HTR-8/SVneo (cell line): ENCODE measurements around the gene KIAA0930.

ENCODE experiments used
- DNase-seq: peaks from one replicate; pipeline ENCODE4 v3.0.0; 2011; ENCODE audit warnings: low spot score, mixed read lengths; ENCODE audit not compliant: insufficient read length
- FAIRE-seq: peaks from 2 replicates; lab custom pipeline; 2011; peaks lifted over from hg19 to GRCh38; lab: Jason Lieb, UNC

The KIAA0930 gene

DNA sequence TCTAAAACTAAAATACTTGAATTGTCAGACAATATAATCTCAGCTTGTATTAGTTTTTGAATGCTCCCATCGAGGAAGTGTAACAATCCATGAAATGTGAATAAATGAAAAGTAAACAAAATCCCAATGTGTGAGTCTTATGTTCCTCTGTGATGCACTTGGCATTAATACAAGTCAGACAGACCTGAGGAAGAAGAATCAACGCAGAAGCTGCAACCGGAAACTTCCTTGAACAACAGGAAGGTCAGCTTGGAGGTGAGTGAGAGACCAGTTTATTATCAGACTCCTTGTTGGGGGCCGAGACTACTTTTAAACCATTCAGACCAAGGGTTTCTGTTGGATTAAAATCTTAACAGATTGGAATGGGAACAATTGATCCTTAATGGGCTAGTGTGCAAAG is 52.8 kb downstream of the KIAA0930 start:
- FAIRE-seq = no peak
- no peak for DNase-seq

DNA sequence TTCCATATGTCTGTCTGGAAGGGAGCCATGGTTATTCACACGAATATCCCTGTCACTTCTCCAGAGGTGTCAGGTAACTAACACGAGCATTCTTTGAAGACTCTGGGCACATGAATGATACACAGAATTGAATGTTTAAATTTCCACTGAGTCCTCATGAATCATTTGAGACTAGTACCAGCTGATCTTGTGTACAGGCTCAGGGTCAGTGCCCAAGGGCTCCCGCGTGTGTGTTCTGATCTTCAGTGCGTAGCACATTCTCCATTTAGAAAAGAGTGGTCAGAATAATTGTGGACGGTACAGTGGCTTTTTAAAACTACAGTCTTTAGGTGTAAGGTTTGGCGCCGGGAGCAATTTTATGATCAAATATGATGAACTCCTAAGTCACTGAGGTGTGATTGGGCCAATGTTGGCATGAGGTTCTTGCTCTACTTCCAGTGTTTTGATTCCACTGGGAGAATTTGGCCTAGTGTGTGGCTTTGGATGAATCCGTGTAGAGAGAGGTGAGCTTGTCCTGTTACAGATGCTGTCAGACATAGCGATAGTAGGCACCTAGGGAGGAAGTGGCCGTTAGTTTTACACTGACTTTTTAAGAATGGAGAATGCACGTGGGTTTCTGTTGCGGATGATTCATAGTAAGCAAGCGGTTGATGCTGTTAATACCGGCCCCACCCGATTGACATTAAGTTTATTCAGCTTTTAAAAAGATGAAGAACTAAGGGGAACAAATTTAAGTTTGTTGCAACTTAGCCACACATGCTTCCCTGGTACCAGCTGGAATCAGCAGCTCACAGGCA is 54.8 kb downstream of the KIAA0930 start:
- DNase-seq (no peak), FAIRE-seq (no peak)

DNA sequence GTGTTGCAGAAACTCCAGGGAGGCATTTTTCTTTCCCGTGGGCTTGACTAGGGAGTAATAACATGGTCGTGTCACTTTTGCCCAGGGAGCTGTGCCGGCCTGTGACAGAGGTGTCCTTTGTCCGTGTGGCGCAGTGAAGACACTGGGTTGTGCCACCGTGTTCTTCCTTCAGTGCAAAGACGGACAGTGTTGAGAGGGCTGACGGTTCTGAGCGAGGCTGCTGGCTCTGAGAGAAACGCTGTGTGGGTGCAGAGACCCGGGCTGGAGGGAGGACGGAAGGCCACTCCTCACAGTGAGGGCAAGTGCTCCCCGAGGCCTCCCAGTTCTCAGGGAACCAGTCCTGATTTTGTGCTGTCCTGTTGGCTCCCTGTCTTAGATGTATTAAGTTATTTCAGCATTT is 56.7 kb downstream of the KIAA0930 start:
- no peak for DNase-seq
- FAIRE-seq = no peak

DNA sequence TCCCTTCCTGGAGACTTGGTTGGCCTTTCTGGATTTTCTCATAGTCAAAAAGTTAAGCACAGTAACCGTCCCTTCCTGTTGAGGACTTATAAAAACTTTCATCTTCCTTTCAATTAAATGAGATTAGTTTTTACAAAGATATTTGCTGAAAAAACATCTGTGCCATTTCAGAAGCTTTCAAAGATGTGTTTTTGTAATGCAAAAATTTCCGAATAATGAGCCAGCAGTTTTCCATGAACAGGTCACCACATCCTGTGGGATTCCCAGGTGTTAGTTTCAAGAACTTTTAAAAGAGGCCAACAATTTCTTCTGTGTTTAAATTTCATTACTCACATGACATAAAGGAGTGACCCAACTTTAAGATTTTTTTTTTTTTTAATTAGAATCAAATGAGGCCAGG is 58.9 kb downstream of the KIAA0930 start:
- DNase-seq (no peak), FAIRE-seq (no peak)

DNA sequence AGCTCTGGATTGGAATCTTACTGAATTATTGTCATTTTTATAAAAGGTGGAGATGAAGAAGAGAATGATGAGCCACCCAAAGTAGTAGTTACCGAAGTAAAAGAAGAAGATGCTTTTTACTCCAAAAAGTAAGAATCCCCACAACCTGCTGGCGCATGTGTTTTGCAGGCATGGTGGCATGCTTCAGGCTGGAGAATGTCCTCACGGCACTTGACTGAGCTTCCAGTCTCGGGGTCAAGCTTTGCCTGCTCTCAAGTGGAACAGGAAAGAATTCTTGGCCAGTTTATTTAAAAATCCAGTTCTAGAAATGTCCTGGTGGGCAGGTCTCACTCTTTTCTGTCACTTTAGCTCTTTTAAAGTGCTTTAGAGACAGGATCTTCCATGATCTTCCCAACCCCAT is 59.5 kb downstream of the KIAA0930 start:
- no peak for FAIRE-seq
- DNase-seq = no peak

DNA sequence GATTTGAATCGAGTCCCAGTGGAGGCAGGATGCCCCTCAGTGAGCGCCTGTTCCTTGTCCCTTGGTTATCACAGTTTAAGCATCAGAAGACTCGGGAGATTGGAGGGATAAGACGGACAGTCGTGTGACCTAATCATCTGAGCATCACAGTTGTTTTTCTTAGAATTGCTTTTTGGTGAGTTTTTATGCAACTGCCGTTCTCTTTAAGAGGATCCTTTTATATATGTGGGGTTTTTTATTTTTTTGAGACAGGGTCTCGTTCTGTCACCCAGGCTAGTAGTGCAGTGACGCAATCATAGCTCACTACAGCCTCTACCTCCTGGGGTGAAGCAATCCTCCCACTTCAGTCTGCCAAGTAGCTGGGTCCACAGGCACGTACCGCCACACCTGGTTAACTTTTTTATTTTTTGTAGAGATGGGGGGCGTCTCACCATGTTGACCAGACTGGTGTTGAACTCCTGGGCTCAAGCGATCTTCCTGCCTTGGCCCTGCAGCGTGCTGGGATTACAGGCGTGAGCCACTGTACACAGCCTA is 60.5 kb downstream of the KIAA0930 start:
- no peak for FAIRE-seq

DNA sequence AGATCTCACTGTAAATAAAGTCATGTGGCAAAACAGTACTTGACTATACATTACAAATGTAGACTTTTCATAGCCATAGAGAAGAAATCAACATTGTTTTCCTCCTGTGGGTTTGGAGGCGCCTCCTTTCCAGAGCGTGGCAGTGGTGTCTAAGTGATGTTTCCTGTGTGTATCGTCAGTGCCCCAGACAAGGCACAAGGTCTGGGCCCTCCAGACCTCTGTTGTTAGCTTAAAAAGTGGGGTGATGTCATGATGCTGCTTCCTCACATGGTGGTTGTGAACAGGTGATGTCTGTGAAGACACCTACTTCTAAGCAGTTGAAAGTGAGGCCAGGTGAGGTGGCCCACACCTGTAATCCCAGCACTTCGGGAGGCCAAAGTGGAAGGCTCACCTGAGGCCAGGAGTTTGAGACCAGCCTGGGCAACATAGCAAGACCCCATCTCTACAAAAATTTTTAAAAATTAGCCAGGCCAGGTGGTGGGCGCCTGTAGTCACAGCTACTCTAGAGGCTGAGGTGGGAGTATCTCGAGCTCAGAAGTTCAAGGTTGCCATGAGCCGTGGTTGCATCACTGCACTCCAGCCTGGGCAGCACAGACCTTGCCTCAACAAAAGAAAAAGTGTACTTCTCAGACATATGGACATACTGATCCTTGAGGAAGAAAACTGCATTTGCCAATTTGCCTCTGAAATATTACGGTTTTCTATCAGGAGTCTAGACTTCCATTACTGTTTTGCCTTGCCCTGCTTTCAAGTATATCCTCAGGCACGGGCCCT is 61.2 kb downstream of the KIAA0930 start:
- no peak for FAIRE-seq
- no peak for DNase-seq

More for the DNA sequence above, 60.5 kb downstream of the KIAA0930 start:
- no peak for DNase-seq

DNA sequence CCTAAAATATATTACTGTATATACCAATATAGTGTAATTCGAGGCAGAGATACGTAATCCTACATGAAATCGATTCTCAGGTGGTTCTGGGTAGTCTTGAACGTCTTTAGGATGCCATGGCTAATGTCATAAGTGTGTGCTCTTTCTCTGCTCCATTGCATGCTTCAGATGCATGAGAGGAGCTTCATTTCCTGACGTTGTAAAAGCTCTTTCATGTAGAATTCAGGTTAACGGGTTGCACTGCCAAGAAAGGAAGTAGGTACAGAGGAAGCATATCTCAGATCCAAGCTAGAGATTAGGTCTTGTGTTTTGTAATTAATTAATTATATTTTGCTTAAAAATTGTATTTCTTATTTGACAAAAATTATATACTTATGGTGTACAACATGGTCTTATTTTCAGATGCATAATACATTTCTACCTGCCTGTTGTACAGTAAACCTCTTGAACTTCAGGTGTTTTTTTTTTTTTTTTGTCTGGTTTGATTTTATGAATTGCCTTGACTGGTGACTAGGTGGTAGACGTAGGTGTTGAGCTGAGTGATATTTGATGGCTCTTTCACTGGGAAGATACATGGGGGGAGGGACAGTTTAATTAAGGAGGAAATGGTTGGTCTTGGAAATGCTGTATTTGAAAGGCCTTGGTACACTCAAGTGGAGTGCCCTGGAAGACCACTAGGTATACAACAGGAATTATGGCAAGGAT is 67.7 kb downstream of the KIAA0930 start:
- FAIRE-seq = no peak
- no peak for DNase-seq

DNA sequence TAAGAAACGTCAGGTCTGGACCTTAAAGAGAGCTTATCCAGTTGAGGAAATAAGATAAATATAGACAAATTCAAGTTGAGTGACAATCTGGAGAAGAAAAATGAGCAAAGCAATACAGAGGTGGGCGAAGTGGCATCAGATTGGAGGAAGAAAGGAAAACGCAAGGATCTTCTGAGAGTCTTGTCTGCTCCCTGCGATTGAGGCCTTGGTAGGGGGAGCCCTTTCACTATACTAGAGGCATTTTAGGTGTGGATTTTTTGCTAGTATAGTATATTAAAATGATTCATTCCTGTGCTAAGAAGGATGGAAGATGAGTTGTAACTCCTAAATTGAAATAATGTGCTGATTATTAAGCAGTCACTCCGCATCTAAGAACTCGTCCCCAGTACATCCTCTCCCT is 68.9 kb downstream of the KIAA0930 start:
- FAIRE-seq = no peak
- no peak for DNase-seq

DNA sequence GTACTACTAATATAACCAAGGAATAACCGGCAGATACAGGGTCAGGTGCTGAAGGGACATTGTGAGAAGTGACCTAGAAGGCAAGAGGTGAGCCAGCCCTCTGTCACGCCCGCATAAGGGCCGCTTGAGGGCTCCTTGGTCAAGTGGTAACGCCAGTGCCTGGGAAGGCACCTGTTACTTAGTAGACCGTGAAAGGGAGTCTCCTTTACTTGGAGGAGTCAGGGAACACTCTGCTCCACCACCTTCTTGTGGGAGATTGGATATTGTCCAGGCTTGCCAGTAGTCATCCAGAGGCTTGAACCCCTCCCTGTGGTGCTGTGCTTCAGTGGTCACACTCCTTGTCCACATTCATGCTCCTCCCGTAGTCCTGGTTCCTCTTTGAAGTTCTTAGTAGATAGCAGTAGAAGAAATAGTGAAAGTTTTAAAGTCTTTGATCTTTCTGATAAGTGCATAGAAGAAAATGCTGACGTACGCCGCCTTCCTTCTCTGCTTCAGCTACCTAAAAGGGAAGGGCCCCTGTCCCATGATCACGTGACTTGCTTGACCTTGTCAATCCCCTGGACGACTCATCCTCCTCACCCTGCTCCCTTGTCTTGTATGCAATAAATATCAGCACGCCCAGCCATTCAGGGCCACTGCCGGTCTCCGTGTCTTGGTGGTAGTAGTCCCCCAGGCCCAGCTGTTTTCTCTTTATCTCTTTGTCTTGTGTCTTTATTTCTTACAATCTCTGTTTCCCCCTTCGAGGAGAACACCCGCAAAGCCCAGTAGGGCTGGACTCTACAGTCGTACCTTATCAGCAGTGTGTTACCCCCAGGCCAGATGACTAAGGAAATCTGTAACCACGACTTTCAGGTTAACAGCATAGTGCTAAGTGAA is 70.9 kb downstream of the KIAA0930 start:
- DNase-seq (no peak), FAIRE-seq (no peak)

DNA sequence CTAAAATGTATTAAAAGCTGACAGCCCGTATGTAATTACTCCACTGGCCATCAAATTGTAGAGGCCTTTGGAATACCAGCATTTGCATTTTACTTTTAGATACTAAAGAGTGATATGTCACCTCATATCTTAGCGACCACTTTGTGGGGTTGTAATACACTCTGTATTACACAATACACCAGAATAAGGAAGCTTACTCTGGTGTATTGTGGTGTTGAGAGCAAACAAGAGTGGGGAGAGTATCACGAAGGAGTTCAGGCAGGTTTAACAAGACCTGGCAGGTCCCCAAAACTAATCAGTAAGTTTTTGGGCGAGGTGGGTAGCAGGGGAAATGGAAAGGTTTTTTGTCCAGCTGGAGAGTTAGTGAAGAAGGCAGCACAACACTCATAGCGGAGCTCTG is 73.8 kb downstream of the KIAA0930 start:
- FAIRE-seq (no peak), DNase-seq (no peak)

DNA sequence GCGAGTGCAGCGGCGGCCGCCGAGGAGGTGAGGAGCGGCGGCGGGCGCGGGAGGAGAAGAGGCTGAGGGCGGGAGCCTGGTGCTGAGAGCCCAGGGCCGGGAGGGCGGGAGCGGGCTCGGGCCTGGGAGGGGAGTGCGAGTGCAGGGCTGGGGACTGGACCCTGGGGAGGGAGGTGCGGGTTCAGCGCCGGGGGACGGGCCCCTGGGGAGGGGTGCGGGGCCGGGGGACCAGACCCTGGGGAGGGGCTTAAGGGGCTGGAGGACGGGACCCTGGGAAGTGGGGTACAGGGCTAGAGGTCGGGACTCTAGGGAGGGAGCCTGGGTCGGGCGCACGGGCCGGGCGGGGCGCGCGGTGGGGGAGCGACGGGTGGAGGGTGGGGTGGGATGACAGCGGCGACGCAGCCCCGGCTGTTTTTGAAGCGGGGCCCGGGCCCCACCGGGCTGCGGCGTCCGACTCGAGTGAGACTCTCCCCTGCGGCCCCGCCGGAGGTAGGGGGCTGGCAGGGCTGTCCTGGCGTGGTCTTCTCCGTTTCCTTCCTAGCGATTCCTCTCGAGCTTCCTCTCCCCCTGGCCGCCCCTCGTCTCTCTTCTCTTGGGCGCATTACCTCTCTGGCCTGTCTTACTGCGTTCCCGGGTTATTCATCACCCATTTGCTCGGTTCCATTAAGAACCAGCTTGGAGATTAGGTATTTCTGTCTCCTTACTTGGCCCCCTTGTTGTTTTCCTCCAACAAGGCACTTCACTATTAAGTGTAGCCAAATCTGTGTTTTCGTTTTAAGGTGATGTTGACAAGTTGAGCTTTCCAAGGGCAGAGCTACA is 76.2 kb downstream of the KIAA0930 start:
- no peak for FAIRE-seq
- DNase-seq = no peak

DNA sequence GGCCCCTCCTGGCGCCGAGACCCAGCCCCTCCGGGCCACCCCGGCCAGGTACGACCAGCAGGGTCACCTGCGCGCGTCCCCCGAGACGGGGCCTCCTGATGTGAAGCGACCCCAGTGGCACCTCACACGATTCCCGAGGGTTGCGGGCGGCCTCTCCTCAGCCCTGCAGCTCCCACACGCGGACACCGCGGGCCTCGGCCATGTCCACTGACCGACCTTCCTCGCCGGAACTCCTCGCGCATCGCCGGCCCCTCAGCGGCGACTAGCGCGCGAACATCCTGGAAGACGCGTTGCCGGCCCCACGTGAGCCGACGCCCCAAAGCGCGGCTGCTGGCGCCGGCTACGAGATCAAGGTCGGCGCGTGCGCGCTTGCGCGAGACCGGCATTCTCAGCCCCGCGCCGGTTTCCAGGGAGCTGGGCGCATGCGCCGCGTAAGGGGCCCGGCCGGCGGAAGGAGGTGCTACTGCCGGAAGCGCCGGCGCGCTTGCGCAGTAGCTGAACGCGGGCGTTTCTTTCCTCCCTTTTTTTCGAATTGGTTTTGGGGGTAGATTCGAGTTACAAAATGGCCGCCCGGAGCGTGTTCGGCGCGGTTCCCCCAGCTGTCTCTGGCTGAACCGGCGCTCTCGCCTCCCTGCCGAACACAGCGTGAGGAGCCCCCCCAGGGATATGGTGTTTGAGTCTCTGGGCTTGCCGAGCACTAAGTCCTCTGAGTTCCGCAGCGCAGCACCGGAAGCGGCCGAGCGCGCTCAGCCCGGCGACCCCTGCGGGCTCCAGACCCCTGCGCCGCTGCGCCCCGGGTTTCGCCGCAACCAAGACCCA is 77.0 kb downstream of the KIAA0930 start, which contains the start of gene NUP50:
Gene NUP50, plus strand, starts transcription at position 475 of the 819 bp plus-strand sequence. CDS start 4,253 bp downstream, outside the sequence.
- peak; percentile 95 for DNase-seq
- peak; percentile 73 for FAIRE-seq

DNA sequence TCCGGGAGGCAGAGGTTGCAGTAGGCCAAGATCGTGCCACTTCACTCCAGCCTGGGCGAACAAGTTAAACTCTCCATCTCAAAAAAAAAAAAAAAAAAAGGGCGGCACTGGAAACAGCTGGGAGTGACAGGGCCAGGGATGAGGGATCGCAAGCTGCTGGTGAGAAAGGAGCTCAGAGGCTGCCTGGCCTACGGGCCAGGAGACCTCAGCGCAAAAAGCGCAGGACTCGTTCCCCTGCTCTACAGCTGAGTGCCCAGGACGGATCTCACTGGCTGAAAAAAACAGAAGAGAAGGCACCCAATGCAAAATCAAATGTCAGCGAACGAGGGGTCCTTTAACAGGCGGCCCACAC is 77.6 kb downstream of the KIAA0930 start:
- DNase-seq (peak; percentile 31), FAIRE-seq (no peak)

DNA sequence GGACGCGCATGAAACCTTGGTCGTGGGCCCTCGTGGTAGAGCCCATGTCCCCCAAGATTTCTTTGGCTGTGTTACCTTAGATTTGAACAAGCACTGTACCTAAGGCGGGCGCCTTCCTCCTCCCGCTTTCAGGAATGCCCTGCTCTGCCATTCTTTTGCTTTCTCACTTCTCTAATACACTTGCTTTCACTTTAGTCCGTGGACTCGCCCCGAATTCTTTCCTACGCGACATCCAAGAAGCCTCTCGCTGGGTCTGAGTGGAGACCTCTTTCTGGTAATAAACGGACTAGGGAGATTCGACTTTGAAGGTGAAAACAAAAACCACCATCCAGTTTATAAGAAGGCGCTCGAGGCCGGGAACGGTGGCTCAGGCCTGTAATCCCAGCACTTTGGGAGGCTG is 78.2 kb downstream of the KIAA0930 start:
- no peak for FAIRE-seq
- no peak for DNase-seq

DNA sequence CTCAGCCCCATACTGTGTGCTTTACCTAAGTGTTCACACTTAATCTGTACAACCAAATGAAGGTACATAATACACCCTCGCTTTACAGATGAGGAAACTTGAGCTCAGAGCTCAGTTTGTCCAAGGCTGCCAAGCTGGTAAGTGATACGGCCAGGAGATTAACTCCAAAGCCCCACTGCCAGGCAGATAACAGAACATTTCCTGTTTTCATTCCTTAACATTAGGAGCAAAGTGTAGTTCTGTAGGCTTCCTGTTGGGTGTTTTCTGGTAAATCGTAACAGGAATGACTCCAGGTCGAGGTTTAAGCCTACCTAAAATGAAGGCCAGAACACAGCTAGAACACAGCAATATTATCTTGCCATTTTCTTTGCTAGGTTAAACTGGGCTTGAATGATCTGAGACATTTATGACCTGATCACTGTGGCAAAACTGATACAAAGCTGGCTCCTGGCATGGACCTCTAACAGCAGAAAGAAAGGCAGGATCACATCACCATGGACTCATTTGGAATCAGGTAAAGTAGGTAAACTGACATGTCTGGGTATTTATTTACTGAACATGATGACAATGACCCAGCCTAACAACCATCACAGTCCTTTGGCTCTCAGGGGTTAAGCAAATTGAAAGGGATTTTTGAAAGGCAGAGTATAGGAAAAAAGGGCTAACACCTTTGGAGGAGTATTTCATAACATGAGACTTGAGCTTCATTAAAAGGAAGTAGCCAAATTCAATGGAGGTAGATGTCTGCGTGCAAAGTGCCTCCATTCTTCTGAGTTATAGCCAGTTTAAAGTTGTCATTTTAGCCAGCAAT is 80.8 kb downstream of the KIAA0930 start:
- no peak for FAIRE-seq
- peak; percentile 27 for DNase-seq

DNA sequence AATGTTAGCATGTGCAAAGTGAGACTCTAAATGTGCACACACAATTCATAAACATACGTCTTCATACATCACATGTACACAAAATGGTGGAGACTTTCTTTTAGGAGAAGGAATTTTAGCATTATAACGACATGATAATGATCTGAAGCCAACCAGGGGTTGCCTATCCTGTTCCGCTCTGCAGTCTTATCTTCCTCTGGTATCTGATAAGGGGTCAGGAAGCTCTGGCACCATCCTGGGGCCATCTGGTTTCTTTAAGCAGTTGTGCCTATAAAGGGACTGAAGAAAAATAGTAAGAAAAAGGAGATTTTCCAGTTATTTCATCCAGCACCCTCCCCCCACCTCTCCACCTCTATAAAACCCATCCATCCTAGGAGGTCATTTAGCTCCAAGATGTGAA is 82.8 kb downstream of the KIAA0930 start:
- no peak for FAIRE-seq
- DNase-seq = no peak
